ENCODE measurements around the gene STK38L. TPM values are rescaled to one million over a fixed set of nuclear protein-coding genes. Genes with fewer than 3 reads are reported as not detected.

The STK38L gene
- total RNA-seq, 1 donor from 2014 or later = 115 TPM

GRCh38 chr12:27260746-27261145 lies 16.7 kb downstream of the STK38L start:
- H3K4me2 ChIP-seq (ENCODE audit: low read length) = peak overlapping the region; percentile 50
- FAIRE-seq = peak; percentile 17
- Mint-ChIP-seq H3K27me3 (ENCODE audit: low read depth, unreplicated experiment) (no peaks in the 10 kb centered on the region), H3K4me3 (ENCODE audit: unreplicated experiment) (peak overlapping the region; percentile 72), H3K27ac (ENCODE audit: unreplicated experiment) (peak overlapping the region; percentile 60), H3K9me3 (ENCODE audit: unreplicated experiment) (no peaks in the 10 kb centered on the region), H3K36me3 (ENCODE audit: low read depth, unreplicated experiment) (peaks cover 12% of the 10 kb centered on the region), H3K4me1 (ENCODE audit: low read depth, unreplicated experiment) (peaks cover 49% of the 10 kb centered on the region)
- no peak for DNase-seq (ENCODE audit: low read depth)
- H3K36me3 ChIP-seq (ENCODE audit: insufficient read depth, low read length) = peaks cover 14% of the 10 kb centered on the region
- no peak overlapping the region for H3K4me3 ChIP-seq (ENCODE audit: insufficient read depth, low read depth, low read length)
- no peak overlapping the region for H2AFZ ChIP-seq (ENCODE audit: low read depth, low read length)
- H3K27me3 ChIP-seq (ENCODE audit: insufficient read depth, low read length) = no peaks in the 10 kb centered on the region
- no peaks in the 10 kb centered on the region for H3K9me3 ChIP-seq (ENCODE audit: insufficient read depth, low read depth, low read length)
- peak overlapping the region; percentile 17 for H3K27ac ChIP-seq (ENCODE audit: low read depth, low read length)
- H4K20me1 ChIP-seq (ENCODE audit: insufficient read depth, low read length) = peaks cover 87% of the 10 kb centered on the region
- TF ChIP-seq CTCF (IDR thresholded peaks at IDR 0.05; ENCODE audit: insufficient read depth, low read depth, low read length) = no peak
- no peak for TF ChIP-seq EZH2 (IDR thresholded peaks at IDR 0.05; ENCODE audit: insufficient read depth, low read length)
- H3K9ac ChIP-seq (ENCODE audit: low read length) = peak overlapping the region; percentile 10
- H3K4me1 ChIP-seq (ENCODE audit: insufficient read depth, low read length) = peaks cover 27% of the 10 kb centered on the region
- peaks cover 100% of the 10 kb centered on the region for H3K79me2 ChIP-seq (ENCODE audit: insufficient read depth, low read length)

GRCh38 chr12:27261866-27262265 lies 17.8 kb downstream of the STK38L start:
- no peak for FAIRE-seq

More at GRCh38 chr12:27261866-27262265, 17.8 kb downstream of the STK38L start:
- DNase-seq (ENCODE audit: low read depth) = no peak
- H3K27ac Mint-ChIP-seq (ENCODE audit: unreplicated experiment) = no peak overlapping the region
- peaks cover 46% of the 10 kb centered on the region for H3K4me1 Mint-ChIP-seq (ENCODE audit: low read depth, unreplicated experiment)
- no peak overlapping the region for H3K27ac ChIP-seq (ENCODE audit: low read depth, low read length)
- peaks cover 6% of the 10 kb centered on the region for H3K36me3 Mint-ChIP-seq (ENCODE audit: low read depth, unreplicated experiment)
- no peaks in the 10 kb centered on the region for H3K27me3 Mint-ChIP-seq (ENCODE audit: low read depth, unreplicated experiment)
- no peaks in the 10 kb centered on the region for H3K9me3 ChIP-seq (ENCODE audit: insufficient read depth, low read depth, low read length)
- H3K4me2 ChIP-seq (ENCODE audit: low read length) = peak overlapping the region; percentile 50
- peaks cover 11% of the 10 kb centered on the region for H3K36me3 ChIP-seq (ENCODE audit: insufficient read depth, low read length)
- H2AFZ ChIP-seq (ENCODE audit: low read depth, low read length) = no peak overlapping the region
- peaks cover 86% of the 10 kb centered on the region for H4K20me1 ChIP-seq (ENCODE audit: insufficient read depth, low read length)
- peaks cover 100% of the 10 kb centered on the region for H3K79me2 ChIP-seq (ENCODE audit: insufficient read depth, low read length)
- H3K27me3 ChIP-seq (ENCODE audit: insufficient read depth, low read length) = no peaks in the 10 kb centered on the region
- no peak overlapping the region for H3K4me3 Mint-ChIP-seq (ENCODE audit: unreplicated experiment)
- H3K4me3 ChIP-seq (ENCODE audit: insufficient read depth, low read depth, low read length) = no peak overlapping the region
- H3K9me3 Mint-ChIP-seq (ENCODE audit: unreplicated experiment) = no peaks in the 10 kb centered on the region
- no peak for TF ChIP-seq CTCF (IDR thresholded peaks at IDR 0.05; ENCODE audit: insufficient read depth, low read depth, low read length)
- no peak overlapping the region for H3K9ac ChIP-seq (ENCODE audit: low read length)
- peaks cover 27% of the 10 kb centered on the region for H3K4me1 ChIP-seq (ENCODE audit: insufficient read depth, low read length)

Data from astrocyte (in vitro differentiated cells and primary cell).